Stimulated activated CD4-positive, alpha-beta T cell treated with anti-CD3 and anti-CD28 coated beads, TNF-alpha, amount 100 ng/mL, for 48 hours (primary cell): Measurements from ENCODE around the gene RASL11B.

ENCODE experiments used
- DNase-seq, 3 donors: peaks; one replicate each; pipeline ENCODE4 v3.0.0-alpha.2; 2020; ENCODE audit warnings: low read depth in 3 of 3

RASL11B gene

DNA sequence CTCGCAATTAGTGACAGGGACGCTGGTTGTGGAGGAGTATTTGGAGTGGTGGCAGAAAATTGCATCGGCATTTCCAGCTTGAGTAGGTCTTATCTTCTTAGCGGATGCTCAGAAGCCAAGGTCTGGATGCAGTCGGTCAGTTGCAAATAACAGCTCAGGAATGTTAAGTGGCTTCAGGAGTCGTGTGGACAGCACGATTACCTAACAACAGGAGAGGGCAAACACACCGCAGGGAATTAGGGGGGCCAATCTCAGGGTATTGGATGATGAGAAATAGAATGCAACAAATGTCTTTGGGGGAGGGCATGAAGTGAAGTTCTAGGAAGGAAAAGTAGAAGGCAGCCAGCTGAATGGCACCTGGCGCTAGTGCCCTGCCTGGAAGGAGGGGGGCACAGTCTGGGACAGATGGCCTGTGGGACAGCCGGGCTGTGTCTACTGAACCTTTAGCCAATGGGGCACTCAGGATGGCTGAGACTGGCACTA lies 11.8 kb downstream of the RASL11B start:
- DNase-seq = no peak

DNA sequence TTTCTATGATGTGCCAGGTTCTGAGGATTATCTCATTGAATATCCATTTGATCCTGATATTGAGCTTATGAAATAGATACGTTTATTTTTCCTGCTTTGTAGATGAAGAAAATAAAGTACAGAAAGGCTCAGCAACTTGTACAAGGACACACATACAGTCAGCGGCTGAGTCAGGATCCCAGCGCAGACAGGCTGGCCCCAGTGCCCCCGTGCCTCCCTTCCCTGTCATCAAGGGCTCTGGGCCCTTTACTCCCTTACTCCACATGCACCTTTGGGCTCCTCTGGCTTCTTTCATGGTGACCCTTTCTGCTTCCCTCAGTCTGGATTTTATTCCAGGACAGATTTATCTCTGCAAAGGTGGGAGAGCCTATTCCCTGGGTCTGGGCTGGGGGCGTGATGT lies 12.8 kb downstream of the RASL11B start:
- no peak for DNase-seq

- no peak for DNase-seq
Observed at GRCh38 chr4:52876069-52876468, 14.0 kb downstream of the RASL11B start.

DNA sequence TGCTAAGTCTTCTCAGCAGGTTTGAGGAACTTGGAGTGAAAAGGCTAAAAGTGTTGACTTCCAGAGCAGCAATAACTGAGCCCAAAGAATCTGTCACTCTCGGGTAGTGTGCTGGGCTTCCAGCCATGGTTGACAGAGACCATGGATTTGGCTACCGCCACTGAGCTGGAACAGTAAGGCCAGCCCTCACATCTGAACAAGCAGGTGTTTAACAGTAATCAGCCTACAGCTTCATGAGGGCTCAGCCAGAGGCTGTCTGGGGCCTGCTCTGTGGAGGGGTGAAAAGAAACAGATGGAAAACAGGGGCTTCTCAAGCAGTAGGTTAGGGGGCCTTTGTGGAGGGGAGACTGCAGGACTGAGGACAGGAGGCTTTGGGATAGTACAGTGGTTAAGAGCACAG lies 14.9 kb downstream of the RASL11B start:
- no peak for DNase-seq

GRCh38 chr4:52877694-52878093 lies 15.6 kb downstream of the RASL11B start:
- DNase-seq = no peak

GRCh38 chr4:52879471-52879870 lies 17.4 kb downstream of the RASL11B start:
- DNase-seq = no peak

- no peak for DNase-seq
Observed at GRCh38 chr4:52880994-52881393, 18.9 kb downstream of the RASL11B start.

DNA sequence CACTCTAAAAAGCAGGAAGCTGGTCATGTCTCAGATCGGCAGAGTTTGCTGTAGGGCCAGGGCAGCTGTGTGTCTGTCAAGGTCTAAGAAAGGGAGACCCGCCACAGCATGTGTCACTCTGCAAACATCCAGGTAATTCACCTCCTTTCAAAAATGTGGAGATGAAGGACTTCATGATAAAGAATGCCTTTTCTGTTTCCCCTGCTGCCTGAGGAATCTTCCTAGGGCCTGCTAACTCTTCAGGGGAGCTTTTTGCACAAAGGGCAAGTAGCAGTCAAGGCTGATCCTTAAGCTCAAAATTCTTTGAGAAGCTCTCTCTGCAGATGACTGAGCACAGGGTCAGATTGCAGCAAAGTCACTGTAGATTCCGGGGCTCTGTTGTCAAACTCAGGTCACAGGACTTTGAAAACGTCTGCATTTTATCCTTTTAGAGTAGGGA lies 21.1 kb downstream of the RASL11B start:
- no peak for DNase-seq

GRCh38 chr4:52883707-52884669 lies 21.9 kb downstream of the RASL11B start:
- no peak for DNase-seq

DNA sequence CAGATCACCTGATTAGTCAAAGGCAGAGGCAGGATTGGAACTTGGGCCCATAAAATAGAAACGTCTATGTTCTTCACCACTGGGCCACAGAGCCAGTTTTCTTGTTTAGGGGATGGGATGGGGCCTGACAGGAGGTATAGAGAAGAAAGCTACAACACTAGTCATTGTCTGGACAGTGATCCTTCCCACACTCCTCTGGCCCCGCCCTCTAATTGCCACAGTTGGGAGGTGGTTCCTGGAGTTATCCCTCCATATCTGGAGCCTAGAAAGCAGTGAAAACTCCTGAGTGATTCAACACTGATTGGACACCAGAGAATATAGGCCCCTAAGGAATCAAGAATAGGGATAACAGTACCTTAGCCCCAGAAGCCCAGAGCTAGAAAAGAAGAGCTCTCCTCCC lies 22.9 kb downstream of the RASL11B start:
- no peak for DNase-seq

DNA sequence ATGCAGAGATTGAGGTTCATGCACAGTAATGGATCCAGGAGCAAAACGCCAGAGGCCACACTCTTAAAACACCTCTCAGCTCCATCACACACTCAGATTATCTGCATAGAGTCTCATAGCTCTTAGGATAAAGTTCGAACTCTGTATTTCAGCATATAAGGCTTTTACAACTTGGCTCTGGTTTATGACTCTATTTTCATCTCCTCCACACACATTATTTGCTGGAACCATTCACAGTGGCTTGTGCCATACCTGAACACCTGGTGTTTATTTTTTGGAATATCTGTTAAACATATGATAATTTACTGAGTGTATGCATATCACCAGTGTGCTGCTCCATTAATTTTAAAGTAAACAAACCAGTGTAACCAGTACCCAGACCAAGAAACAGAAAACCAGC lies 27.2 kb downstream of the RASL11B start:
- DNase-seq = no peak

- DNase-seq = no peak
Observed at GRCh38 chr4:52889778-52890520, 27.8 kb downstream of the RASL11B start.

DNA sequence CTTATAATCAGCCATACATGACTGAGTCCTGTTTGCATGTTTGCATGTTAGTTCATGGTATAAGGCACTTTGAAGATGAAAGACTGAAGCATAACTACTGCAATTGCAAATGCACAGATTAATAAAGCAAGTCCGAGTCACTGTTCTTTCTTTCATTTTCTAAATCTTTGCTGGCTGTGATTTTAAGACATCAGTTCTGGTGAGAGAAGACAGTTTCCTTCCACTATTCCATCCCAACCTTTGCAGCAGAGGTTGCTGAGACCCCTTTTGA lies 28.3 kb downstream of the RASL11B start:
- DNase-seq = no peak

GRCh38 chr4:52891743-52892142 lies 29.6 kb downstream of the RASL11B start:
- DNase-seq = no peak

DNA sequence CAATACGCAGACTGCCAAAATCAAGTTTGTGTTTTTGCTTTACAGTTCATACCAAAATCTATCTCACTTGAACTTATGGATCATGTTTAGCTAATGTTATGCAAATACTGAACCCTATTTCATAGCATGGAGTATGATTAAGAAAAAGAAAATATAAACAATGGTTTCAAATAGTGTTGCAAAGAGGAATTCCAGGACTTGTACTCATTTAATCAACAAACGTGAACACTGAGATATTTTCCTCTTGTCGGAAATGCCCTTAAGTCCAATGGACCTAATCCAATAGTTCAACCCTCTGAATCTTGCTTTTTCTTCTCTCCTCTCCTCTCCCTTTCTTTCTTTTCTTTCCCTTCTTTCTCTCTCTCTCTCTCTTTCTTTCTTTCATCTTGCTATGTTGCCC lies 30.8 kb downstream of the RASL11B start:
- DNase-seq = no peak

DNA sequence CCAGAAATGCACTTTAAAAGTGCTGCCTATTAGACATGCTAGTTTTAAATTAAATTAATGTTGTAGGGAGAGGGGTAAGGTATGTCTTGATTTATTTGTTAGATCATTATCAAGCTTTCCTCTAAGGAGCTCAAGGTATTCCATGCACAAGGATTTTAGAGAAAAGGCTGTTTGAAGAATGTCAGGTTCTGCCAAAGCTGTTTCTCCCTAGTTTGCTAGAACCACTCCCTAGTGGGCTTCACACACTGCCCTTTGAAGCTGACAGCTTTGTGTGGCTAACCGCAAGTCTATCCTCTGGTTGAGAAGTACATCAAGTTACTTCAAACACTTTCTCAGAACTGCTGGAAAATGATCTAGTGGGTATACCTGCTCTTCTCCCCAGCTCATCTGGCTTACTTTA lies 32.3 kb downstream of the RASL11B start:
- no peak for DNase-seq

DNA sequence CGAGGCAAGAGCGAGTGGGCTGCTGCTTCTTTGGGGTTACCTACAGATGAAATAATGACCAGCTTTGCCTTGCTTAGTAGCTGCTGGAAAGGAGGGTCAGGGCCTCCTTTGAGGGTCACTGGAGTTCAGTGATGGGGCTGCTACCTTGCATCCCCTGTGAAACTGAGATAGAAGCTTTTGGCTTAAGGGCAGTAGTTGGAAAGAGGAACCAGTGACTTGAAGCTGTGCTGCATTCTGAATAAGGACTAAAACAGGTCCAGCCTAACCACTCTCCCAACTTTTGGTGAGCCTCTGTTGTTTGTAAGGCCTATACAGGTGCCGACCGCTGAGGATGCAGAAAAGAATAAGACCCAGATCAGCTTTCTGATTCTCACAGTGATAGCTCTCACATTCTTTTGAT lies 41.2 kb downstream of the RASL11B start:
- DNase-seq = no peak

- DNase-seq = no peak
Observed at GRCh38 chr4:52904421-52904820, 42.3 kb downstream of the RASL11B start.

DNA sequence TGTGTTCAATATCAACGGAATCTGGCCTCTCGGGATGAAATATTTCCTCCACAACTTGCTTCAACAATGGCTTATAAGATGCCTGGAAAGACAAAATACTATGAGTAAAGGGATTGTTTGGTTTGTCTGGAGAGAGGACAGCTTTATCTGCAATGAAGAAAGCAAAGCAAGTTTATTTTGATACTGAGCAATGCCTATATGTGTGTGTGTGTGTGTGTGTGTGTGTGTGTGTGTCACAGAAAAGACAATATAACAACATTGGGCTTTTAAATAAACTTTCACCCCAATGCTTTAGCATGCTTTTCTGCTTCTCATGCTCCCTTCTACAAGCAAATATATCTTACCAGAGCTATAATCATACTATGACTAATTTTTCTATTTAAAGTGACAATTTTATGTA lies 45.4 kb downstream of the RASL11B start:
- DNase-seq = no peak

GRCh38 chr4:52910115-52910514 lies 48.0 kb downstream of the RASL11B start:
- DNase-seq = no peak

- peak; percentile 59 to 74 (median 64) for DNase-seq
Observed at GRCh38 chr4:52911684-52912294, 49.7 kb downstream of the RASL11B start.

GRCh38 chr4:52912608-52913007 lies 50.5 kb downstream of the RASL11B start:
- DNase-seq = no peak
